NCI-H2107 treated with DMSO at 0.1 percent for 48 hours (cell line): ENCODE results near the gene NXPE4.

Experiments
- DNase-seq: peaks from one replicate; lab custom pipeline; 2025; ENCODE audit not compliant: unreplicated experiment; lab: John Stamatoyannopoulos, UW

NXPE4 gene

DNA sequence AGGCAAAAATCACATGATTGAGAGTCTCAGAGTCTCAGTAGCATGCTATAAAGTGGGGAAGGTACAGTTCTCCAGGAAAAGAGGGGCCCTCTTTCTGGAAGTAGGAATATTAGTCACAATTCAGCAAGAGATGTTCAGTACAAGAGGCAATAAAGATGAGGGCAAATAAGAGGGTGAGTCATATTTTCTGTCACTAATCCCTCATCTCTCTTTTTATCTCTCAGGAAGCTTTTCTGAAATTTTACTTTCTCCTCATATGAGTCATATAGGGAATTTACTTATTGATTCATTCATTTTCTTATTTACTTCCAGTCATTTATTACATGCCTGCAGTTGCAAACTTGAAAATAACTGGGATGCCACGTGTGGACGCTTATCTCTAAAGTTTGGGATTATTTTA, 32.5 kb downstream of the NXPE4 start:
- DNase-seq, result no peak

DNA sequence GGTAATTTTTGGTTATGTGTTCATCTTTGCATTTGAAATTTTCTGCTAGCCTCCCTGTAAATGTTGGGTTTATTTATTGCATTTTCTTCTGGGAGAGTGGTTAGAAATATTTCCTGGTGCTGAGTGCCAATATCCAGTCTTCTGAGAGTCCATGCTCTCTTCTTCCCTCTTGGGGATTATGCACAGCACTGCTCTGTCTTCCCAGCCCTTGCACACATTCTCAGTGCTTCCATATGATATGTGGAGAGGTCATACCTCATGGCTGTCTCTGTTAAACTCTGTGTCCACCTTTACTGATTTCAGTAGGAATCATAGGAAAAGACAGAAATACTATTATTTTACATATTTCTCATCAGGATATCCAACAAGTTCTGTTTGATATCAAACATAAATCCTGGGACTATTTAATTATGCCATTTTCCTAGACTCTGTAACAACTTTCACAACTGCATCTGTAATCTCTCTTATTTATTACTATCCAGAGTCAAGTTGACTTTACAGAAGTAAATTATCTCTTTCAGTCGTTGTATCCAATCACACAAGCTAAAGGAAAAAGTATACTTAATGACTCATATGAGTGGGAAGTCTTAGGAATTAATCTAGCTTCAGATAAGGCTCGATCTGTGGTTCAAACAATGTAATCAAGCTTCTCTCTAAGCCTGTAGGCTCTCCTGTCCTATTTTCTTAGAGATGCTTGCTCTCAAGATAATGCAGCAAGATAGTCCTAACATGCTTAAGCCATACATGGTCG, 33.2 kb downstream of the NXPE4 start:
- no peak for DNase-seq

DNA sequence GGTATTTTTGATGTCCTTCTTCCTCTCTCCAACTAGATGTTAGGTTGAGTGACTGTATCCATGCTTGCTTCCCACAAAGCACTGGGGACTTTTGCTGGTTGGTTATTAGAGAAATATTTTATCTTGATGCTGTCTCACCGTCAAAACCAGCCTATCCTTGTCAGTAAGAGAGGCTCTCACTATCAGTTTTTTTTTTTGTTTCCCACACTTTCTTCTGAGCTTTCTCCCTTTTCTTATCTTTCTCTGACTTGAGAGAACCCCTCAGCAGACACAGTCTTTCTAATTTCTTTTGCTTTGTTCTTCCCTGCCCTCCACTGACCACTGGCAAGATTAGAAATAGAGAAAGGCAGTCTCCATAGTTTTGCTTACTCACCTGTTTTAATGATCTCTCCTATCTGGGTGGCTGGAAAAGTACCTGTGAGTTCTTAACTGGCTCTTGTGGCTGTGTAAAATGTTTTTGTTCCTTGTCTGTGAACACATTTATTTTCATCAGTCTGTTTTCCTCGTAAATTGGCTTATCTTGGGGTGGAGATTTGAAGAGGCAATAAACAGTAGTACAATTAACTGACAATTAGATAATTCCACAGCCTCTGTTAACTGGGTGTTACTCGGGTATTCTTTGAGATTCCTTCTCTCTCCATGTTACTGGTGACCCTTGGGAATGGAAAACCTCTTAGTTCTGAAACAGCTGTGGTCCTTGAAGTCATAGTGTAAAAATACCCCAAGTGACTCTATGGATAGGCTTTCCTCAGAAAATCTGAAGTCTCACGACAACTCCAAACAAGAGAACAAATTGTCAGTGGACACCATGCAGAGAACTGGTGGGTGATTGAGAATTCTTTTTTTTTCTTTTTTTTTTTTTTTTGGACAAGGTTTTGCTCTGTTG, 35.9 kb downstream of the NXPE4 start, which contains the start of gene NXPE1:
NXPE1 (minus strand) TSS at position 457 of the 886 bp plus-strand sequence. CDS start 8,680 bp downstream, outside the sequence.
- no peak for DNase-seq

DNA sequence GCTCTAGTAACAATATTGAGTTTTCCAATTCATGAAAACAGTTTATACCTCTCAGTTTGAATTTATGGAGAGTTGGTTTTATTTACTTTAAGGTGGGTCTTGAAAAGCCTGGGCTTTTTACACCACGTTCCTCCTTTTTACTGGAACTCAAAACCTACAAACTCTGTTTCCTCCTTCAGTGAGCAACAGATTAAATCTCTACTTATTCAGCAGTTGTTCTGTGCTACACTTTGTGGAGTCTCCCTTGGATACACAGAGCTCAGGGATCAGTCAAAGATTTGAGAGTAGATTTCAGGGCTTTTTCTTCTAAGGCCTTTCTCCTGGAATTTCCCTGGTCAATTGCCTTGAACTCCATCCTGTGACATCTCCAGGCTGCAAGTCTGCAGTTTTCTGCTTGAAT, 39.5 kb downstream of the NXPE4 start:
- DNase-seq, result no peak

DNA sequence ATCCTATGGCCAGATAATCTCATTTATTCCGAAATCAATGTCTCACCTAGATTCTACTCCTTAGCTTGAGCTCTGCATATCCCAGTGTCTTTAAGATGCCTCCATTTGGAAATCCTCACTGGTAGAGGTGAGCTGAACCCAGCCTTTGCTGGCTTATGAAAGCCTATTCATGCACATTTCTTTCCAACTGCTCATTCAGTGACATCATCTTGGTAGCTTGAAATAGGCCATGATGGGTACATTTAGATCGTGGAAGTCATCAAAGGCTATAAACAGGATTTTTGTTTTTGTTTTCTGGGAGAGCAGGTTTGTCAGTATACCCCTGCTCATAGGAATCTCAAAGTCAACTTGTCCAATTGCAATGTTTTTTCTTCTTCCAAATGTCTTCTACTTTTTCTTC, 41.9 kb downstream of the NXPE4 start:
- DNase-seq, result no peak

DNA sequence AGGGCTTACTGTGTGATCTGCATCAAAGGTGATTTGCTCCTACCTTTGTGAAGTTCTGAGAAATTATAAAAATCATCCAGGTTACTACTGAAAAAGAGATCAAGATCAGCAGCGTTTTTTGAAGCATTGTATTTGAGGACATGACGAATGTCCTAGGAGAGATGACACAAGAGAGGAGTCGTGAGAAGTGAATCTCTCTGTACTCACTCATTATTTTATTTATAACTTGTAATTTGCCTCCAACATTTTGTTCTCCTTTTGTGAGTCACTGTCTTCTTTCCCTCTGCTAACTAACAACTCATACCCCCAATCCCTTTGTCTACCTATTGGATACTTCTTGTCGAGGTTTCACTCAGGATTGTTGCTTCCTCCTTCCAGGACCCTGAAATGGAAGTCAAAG, 44.5 kb downstream of the NXPE4 start:
- DNase-seq, result no peak

DNA sequence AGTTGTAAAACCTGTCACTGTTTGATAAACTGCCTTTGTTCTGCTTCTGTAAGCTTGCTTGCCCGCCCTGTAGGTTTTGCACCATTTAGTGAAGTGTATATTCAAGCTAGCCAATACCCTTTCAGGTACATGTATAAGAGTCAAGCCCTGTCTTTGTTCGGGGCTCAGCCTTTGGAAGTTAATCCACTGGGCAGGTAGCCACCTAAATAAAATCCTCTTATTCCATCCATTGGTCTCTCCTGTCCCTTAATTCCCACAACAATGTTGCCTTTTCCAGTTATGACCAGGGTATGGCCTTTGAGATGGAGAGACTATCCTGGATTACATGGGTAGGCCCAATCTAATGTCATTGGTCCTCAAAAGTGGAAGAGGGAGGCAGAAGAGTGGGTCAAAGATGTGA, 69.9 kb downstream of the NXPE4 start:
- DNase-seq, result no peak

DNA sequence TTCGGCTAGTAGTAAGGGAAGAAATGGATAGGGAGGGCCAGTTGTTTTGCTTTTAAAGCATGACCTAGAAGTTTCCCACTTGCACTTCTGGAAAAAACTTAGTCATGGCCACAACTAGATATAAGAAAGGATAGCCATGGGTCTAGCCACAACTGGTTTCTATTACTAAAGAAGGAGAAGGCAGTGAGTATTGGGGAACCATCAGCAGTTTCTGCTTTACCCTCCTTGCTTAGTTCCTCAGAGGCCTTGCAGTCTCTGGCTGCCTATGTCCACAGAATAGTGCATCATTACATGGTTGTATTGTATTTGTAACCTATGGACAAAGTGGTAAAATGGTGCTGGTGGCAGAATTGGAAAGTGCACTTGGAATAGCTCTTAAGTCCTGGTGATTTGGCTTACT, 71.5 kb downstream of the NXPE4 start:
- DNase-seq, result no peak

DNA sequence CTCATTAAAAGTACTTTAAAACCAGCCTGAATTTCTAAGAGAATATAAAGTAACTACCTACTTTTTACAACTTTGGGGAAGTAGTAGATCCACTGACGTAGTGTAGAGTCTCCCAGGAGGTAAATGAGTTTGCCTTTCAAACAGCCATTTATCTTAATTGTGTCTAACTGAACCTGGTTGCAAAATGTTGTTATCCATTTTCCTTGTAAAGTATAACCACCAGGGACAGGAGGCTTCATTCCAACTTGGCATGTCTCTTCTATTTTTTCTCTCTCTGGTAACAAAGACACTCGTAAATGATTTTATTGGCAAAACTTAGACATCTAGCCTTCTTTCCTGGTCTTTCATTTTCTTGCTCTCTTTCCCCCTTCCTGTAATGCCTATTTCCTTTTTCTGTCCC, 72.8 kb downstream of the NXPE4 start:
- no peak for DNase-seq
